CD4-positive, alpha-beta T cell treated with Interferon gamma for 1 hour (primary cell): ENCODE data around the gene C20orf144.
A peak's percentile ranks its signal among the peaks of the same experiment; 100 is the strongest.

Experiments
- DNase-seq: peaks from one replicate; pipeline ENCODE4 v3.0.0-alpha.2; 2020

C20orf144 gene

GRCh38 chr20:33666293-33667244, 4.4 kb downstream of the C20orf144 start, which contains the start of gene ACTL10:
Gene ACTL10 (plus strand): TSS chr20:33666943. CDS start chr20:33667498, 555 bp downstream.
- DNase-seq, result peak; percentile 91

- peak; percentile 22 for DNase-seq
These were observed 5.1 kb downstream of the C20orf144 start for GRCh38 chr20:33667245-33667675.

GRCh38 chr20:33667676-33668465, 5.7 kb downstream of the C20orf144 start:
- DNase-seq, result peak; percentile 78

GRCh38 chr20:33668466-33669155, 6.5 kb downstream of the C20orf144 start:
- DNase-seq, result no peak

GRCh38 chr20:33669224-33669623, 7.1 kb downstream of the C20orf144 start:
- no peak for DNase-seq

- no peak for DNase-seq
These were observed 7.9 kb downstream of the C20orf144 start for GRCh38 chr20:33669873-33670640.

GRCh38 chr20:33670715-33671499, 8.8 kb downstream of the C20orf144 start:
- DNase-seq, result no peak

GRCh38 chr20:33671573-33672288, 9.6 kb downstream of the C20orf144 start:
- DNase-seq, result no peak

- no peak for DNase-seq
These were observed 10.4 kb downstream of the C20orf144 start for GRCh38 chr20:33672426-33673113.

GRCh38 chr20:33673114-33673409, 10.9 kb downstream of the C20orf144 start:
- no peak for DNase-seq

GRCh38 chr20:33673410-33674293, 11.5 kb downstream of the C20orf144 start:
- DNase-seq, result no peak

GRCh38 chr20:33674294-33675135, 12.4 kb downstream of the C20orf144 start, which contains the start of gene NECAB3:
Gene NECAB3 (minus strand): TSS chr20:33674428. CDS start chr20:33674352, 76 bp downstream.
- peak; percentile 64 for DNase-seq

- DNase-seq, result no peak
These were observed 13.2 kb downstream of the C20orf144 start for GRCh38 chr20:33675136-33675959.

GRCh38 chr20:33676121-33676520, 14.0 kb downstream of the C20orf144 start:
- DNase-seq, result no peak

GRCh38 chr20:33676652-33677645, 14.8 kb downstream of the C20orf144 start:
- DNase-seq, result no peak
